GM10847 (cell line): ENCODE measurements around the gene CCDC88C.

Source experiments
- POLR2A ChIP-seq: IDR thresholded peaks from 2 replicates; pipeline ENCODE4 v1.6.1; 2011; ENCODE audit not compliant: insufficient read length; ENCODE audit errors: extremely low read depth

CCDC88C gene

DNA sequence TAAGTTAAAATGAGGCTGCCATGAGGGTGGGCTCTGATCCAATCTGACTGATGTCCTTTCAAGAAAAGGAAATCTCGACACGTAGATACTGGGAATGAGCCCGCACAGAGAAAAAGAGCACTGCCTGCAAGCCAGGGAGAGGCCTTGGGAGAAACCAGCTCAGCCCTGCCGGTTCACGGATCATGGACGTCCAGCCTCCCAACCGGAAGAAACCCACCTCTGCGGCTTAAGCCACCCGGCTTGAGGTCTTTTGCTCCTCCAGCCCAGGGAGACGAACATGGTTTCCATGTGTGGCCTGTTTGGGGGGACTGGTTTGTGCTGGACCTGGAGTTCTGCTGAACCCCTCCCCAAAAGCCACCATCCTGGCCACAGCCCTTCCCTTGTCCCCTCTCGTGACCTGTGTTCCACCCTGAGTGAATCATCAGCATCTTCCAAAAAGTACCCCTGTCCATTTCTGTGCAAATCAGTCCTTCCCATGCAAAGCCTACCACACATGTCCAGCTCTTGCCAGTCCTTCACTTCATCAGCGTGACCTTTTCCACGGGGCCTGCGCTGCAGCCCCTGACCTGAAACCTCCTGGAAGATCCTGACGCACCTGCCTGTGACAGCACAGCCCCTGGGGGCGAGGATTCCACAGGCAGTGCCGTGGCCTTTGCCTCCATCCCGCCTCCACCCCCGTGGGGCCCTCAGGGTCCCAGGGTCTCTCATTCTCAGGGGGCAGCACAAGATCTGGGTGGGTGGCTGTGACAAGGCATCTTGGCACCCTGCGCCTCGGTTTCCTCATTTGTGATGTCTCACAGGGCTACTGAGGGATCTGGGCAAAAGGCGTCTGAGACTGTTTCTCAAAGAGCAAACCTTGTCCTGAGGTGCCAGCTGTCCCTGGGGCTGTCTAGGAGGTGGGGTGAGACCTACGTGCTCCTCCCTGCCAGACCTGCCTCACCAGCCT lies 121.5 kb downstream of the CCDC88C start:
- no peak for TF ChIP-seq POLR2A

GRCh38 chr14:91295276-91295845 lies 122.3 kb downstream of the CCDC88C start:
- no peak for TF ChIP-seq POLR2A

- TF ChIP-seq POLR2A: no peak
Observed at GRCh38 chr14:91294153-91294552, 123.5 kb downstream of the CCDC88C start.

DNA sequence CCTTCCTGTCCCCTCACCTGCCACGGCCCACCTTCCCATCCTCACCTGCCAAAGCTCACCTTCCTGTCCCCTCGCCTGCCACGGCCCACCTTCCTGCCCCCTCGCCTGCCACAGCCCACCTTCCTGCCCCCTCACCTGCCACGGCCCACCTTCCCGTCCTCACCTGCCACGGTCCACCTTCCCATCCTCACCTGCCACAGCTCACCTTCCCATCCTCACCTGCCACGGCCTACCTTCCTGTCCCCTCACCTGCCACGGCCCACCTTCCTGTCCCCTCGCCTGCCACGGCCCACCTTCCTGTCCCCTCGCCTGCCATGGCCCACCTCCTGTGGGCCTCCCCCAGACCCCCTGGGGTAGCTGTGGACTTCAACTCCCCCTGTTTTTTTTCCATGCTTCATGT lies 124.3 kb downstream of the CCDC88C start:
- TF ChIP-seq POLR2A: no peak

DNA sequence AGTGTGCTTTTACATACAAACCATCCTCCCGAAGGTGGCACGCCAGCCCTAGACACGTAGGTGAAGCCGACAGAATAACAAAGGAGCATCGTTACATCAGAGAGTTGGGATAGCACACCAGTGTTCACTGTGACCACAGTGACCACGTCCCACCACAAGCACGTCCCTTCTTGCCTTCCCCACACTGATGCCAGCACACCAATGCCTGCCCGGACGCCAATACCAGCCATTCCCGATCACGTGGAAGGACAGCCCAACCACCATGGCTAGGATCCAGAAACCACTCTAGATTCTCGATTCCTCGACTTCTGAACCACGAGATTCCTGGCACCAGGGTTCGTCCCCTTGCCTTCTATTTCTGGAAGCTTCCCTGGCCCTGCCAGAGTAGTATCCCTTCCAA lies 125.1 kb downstream of the CCDC88C start:
- TF ChIP-seq POLR2A: no peak

DNA sequence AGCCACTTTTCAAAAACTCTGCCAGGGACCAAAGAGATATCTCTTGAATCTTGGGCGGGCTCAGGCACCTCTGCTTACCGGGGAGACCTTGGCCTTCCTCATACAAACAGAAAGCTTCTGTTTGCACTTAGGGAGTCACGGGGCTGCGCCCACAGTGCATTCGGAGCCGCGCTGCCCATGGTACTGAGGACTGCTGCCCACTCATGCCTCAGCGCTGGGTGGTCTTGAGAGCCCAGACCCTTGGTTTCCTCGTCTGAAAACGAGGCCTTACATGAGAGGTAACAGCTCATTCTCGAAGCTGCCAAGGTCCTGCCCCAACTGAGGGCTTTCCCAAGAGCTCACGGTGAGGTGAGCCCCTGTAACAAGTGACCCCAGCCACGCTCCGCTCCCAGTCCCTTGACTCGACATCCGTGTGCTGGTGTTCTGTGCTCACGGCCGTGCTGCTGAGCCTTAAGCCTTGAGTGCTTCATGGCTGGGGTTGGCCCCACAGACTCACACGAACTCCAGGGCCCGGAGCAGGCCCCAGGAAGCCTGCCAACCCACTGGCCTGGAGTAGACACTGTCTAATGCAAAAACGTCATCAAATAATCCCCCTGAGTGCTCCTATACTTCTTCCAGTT lies 125.7 kb downstream of the CCDC88C start:
- no peak for TF ChIP-seq POLR2A

DNA sequence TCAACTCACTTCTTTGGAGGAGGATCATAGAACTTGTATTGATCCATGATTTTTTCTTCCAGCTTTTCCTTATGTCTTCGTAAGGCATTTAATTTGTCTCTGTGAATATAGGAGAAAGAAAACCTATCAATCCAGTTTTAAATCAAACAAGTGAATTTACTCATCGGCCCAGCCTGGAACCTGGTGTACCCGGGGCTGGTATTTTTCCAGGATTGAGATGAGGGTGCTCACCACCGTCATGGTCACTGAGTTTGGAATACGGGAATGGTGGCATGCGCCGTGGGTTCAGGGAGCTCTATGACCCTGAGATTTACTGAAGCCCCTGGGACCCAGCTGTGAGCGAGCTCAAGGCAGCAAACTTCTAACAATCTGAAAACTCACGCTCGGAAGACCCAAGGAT lies 126.6 kb downstream of the CCDC88C start:
- TF ChIP-seq POLR2A: no peak

- TF ChIP-seq POLR2A: no peak
Observed at GRCh38 chr14:91289464-91289863, 128.2 kb downstream of the CCDC88C start.

DNA sequence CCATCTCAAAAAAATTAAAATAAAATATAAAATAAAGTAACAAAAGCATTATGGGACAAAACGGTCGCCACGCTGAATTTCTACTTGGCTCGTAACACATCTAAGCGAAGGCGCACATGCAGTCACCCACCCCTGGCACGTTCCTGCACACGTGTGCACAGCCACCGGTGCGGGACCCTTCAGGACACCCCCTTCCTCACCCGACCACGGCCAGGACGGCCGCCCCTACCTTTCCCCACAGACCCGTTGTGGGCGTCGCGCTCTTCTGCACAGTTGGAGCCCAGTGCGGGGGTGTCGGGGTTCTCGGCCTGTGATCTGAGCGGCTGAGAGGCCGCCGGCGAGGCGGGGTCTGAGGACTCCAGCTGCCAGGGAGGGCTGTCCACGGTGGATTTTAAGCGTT lies 128.7 kb downstream of the CCDC88C start:
- TF ChIP-seq POLR2A: no peak

DNA sequence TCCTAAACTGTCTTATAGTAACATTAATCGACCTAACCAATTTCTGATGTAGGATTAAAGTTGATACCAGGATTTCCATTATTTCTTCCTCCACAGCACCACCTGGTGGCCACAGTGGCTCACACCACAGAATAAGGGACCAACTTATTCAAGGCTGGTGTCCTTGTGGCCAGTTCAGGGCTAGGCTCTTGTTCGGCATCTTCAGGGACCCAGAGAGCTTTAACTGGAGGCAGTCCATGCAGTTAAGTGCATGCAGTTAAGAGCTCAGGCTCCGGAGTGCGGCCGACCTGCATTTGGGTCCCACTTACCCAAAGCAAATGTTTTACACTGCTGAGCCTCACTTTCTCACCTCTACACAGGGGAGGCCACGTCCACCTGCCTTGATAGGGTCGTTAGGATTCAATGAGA lies 131.1 kb downstream of the CCDC88C start:
- TF ChIP-seq POLR2A: no peak

- TF ChIP-seq POLR2A: no peak
Observed at GRCh38 chr14:91284791-91285548, 132.7 kb downstream of the CCDC88C start.

DNA sequence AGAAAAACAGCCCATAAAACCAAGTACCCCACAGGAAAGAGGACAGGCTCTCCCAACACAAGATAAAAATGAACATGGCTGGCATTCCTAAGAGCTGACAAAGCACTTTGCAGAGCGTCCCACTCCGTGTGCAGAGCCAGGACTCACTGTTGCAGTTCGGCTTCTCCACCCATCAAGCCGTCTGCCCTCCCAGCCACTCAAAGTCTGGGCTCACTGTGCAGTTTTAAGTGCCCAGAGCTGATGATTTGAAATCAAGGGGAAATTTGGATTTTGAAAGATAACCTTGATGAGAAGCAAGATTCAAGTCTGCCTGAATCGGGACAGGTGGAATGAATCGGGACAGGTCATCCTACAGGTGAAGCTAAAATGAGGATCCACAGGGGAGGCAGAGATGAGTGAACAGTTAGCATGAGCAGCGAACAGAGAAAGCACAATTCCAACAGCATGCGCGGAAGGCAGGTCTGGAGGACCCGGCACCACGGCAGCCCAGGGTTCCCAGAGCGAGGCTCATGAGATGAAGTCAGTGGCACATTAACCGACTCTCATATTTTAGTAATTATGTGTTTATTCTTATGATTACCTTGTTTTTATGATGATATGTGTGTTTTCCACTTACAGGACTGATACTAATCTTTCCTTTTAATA lies 133.4 kb downstream of the CCDC88C start:
- no peak for TF ChIP-seq POLR2A

DNA sequence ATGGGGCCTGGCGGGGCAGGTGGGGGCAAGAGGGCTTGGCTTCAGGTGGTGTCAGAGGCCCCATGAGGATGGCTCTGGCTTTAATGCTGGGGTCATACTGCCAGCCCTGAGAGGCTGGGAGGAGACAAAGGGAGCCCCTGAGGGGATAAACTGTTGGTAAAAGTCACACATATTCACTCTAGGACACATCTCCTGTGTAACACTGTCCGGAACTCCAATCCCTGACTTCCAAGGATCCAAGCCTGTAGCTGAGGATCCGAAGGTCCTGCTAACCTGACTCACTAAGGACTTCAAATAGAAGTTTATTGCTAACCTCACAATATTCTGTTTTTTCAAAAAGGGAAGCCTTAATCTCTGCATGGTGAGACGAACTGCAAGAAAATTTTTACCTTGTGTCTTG lies 134.0 kb downstream of the CCDC88C start:
- TF ChIP-seq POLR2A: no peak

DNA sequence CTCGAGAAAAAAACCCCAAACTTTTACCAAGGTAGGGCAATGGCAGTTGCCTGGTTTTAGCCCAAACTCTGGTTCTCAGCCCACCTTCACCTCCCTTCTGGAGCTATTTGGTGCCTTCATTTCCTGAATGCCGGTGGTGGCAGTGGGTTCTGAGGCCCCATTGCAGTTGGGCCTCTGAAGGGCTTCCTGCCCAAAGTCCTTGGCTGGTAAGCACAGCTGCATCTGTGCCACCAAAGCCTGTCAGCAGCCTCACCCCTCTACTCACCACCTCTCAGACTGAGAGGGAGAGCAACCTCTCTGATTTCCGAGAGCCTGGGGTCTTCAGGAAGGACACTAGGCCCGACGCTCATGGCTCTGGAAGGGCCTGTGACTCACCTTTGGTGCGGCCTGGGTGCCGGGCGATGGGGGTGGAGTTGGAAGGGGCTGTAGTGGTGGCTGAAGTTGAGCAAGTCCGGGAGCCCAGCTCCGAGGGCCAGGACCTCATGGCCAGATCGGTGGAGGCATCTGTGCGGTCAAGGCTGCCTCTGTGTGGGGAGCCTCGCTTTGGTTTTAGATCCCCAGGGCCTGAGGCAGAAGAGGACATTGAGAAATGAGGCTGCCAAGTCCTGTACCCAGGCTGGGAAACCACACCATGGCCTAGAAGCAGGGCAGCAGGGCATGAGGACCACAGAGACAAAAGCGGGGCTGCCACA lies 134.5 kb downstream of the CCDC88C start:
- no peak for TF ChIP-seq POLR2A

GRCh38 chr14:91281346-91281745 lies 136.3 kb downstream of the CCDC88C start:
- TF ChIP-seq POLR2A: no peak

- no peak for TF ChIP-seq POLR2A
Observed at GRCh38 chr14:91280129-91280528, 137.5 kb downstream of the CCDC88C start.
